Measurements from ENCODE around the gene MDN1.

DNA sequence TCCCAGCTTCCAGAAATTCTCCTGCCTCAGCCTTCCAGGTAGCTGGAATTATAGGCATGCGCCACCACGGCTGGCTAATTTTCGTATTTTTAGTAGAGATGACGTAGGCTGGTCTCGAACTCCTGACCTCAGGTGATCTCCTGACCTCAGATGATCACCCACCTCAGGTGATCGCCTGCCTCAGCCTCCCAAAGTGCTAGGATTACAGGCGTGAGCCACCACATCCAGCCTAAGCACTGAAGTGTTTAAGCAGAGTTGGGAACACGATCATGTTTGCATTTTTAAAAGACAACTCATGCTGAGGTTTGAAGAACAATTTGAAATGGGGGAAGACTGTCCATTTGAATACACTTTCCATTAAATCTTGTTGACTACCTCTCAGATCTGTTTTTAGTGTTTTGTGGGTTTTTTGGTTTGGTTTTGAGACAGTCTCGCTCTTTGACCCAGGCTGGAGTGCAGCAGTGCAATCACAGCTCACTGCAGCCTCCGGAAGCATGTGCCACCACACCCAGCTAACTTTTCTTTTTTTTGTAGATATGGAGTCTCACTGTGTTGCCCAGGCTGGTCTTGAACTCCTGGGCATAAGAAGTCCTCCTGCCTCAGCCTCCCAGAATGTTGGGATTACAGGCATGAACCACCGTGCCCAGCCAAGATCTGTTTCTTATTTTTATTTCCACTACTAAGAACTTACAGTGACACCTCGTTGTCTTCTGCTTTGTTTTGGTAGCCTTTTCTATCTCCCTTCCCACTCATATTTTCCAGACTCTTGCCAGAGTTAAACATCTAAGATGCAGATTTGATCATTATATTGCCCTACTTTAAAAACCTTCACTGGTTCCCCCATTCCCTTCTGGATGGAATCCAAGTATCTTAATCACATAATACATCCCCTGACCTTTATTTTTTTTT lies 15.5 kb upstream of the MDN1 start:
- no peak for TF ChIP-seq CTCF (IDR thresholded peaks at IDR 0.05)
- no peak for TF ChIP-seq POLR2A (IDR thresholded peaks at IDR 0.05)
